Upper lobe of left lung (tissue), 4 donors: ENCODE data around the gene CYP24A1.

Experiments used
- EP300 ChIP-seq, 4 donors: sonication (generic); formaldehyde crosslinking; IDR thresholded peaks; one replicate each; pipeline ENCODE4 v1.5.1; 2017; ENCODE audit warnings: antibody characterized with exemption in 4 of 4, control low read depth in 2 of 4
- POLR2A ChIP-seq, 4 donors: fragments of 450-650 bp; IDR thresholded peaks; one replicate each; pipeline ENCODE4 v1.5.1; 2016 to 2017; ENCODE audit warnings: antibody characterized with exemption in 4 of 4, mild to moderate bottlenecking in 2 of 4
- POLR2AphosphoS5 ChIP-seq, 2 donors: sonication (generic); formaldehyde crosslinking; IDR thresholded peaks; one replicate each; pipeline ENCODE4 v1.5.1; 2017; ENCODE audit warnings: antibody characterized with exemption in 2 of 2
- TF ChIP-seq, protein P1 (sequence below), 6 experiments: fragments of 450-650 bp in 4 of 6; fragments of 200-600 bp in 2 of 6; sonication (generic) in 2 of 6; IDR thresholded peaks; one replicate each; pipeline ENCODE4 v1.5.1; 2016 to 2019; ENCODE audit warnings: antibody characterized with exemption in 6 of 6

DNA sequence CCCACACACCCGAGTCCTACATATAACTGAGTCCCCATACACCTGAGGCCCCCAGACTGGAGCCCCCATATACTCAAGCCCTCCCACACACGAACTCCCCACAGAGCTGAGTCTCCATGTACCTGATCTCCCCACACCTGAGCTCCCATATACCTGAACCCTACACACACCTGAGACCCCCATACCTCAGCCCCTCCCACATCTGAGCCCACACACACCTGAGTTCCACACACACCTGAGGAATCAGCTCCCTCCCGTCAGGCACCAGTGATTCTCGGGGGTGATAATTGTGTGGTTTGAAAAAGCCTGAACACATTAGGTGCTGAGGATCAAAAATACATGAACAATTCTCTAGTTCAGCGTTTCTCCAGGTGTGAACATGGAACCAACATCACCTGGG is 49.5 kb upstream of the CYP24A1 start:
- TF ChIP-seq POLR2A (IDR thresholded peaks at IDR 0.05) = no peak
- TF ChIP-seq POLR2AphosphoS5 (IDR thresholded peaks at IDR 0.05) = no peak
- TF ChIP-seq, protein P1, sequence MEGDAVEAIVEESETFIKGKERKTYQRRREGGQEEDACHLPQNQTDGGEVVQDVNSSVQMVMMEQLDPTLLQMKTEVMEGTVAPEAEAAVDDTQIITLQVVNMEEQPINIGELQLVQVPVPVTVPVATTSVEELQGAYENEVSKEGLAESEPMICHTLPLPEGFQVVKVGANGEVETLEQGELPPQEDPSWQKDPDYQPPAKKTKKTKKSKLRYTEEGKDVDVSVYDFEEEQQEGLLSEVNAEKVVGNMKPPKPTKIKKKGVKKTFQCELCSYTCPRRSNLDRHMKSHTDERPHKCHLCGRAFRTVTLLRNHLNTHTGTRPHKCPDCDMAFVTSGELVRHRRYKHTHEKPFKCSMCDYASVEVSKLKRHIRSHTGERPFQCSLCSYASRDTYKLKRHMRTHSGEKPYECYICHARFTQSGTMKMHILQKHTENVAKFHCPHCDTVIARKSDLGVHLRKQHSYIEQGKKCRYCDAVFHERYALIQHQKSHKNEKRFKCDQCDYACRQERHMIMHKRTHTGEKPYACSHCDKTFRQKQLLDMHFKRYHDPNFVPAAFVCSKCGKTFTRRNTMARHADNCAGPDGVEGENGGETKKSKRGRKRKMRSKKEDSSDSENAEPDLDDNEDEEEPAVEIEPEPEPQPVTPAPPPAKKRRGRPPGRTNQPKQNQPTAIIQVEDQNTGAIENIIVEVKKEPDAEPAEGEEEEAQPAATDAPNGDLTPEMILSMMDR (IDR thresholded peaks at IDR 0.05) = no peak
- no peak for TF ChIP-seq EP300 (IDR thresholded peaks at IDR 0.05)
